GM23338 (cell line): ENCODE measurements around the gene RASSF1.

Source experiments
- EZH2 ChIP-seq: fragments of 200-600 bp; sonication (generic); IDR thresholded peaks from one replicate; pipeline ENCODE4 v1.8.0; 2017; ENCODE audit warnings: antibody characterized with exemption, mild to moderate bottlenecking, low read depth; ENCODE audit not compliant: unreplicated experiment
- EZH2phosphoT487 ChIP-seq: fragments of 200-600 bp; sonication (generic); IDR thresholded peaks from one replicate; pipeline ENCODE4 v1.8.1; 2018; ENCODE audit warnings: antibody characterized with exemption; ENCODE audit not compliant: unreplicated experiment
- JUNB ChIP-seq: IDR thresholded peaks from one replicate; pipeline ENCODE4 v1.6.1; 2016; ENCODE audit warnings: antibody characterized with exemption; ENCODE audit not compliant: unreplicated experiment
- NANOG ChIP-seq: IDR thresholded peaks from 2 replicates; pipeline ENCODE4 v1.6.1; 2016; ENCODE audit warnings: antibody characterized with exemption, borderline replicate concordance
- POLR2AphosphoS5 ChIP-seq: IDR thresholded peaks from 2 replicates; pipeline ENCODE4 v1.6.1; 2016; ENCODE audit warnings: antibody characterized with exemption, low read depth
- TF ChIP-seq, protein P1 (sequence below): IDR thresholded peaks from one replicate; pipeline ENCODE4 v1.6.1; 2018; ENCODE audit warnings: antibody characterized with exemption; ENCODE audit not compliant: unreplicated experiment
- TF ChIP-seq, protein P2 (sequence below), 2 experiments: fragments of 200-600 bp in 1 of 2; sonication (generic) in 1 of 2; conservative IDR thresholded peaks; 2 replicates each; pipeline versions ENCODE4 v1.5.1 to v1.6.1; 2016 to 2017; ENCODE audit warnings: antibody characterized with exemption in 2 of 2, low read depth in 2 of 2, mild to moderate bottlenecking in 2 of 2, moderate library complexity in 1 of 2

DNA sequence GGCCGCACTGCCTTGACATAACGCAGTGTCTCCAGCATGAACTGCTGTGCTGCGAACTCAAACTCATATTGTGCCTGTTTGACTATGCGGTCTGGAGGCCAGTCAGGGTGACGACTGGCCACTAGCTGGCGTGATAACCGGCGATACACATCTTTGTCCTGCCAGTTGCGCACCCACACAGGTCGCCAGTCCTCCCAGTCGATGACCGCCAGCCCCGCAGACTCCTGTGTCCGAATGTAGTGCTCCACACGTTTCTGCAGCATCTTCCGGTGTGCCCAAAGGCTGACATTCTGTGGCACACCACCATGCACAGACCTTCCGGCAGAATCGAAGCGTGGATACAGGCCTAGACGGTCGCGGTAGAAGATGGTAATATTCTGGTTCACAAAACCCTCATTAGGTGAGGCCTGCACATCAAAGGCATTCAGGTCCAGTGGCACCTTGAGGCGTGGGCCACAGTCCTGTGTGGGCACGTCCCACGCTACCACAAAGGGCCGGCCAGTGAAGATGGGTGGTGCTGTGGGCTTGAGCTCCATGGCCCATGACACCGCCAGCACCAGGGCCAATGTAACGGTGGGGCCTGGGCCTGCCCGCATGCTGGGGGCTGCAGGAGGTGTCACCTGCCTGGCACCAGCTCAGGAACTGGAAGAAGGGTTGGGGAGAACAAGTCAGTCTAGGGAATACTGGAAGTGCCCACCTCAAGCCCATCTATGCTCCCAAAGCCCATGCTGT is 20.6 kb downstream of the RASSF1 start:
- TF ChIP-seq, protein P1, sequence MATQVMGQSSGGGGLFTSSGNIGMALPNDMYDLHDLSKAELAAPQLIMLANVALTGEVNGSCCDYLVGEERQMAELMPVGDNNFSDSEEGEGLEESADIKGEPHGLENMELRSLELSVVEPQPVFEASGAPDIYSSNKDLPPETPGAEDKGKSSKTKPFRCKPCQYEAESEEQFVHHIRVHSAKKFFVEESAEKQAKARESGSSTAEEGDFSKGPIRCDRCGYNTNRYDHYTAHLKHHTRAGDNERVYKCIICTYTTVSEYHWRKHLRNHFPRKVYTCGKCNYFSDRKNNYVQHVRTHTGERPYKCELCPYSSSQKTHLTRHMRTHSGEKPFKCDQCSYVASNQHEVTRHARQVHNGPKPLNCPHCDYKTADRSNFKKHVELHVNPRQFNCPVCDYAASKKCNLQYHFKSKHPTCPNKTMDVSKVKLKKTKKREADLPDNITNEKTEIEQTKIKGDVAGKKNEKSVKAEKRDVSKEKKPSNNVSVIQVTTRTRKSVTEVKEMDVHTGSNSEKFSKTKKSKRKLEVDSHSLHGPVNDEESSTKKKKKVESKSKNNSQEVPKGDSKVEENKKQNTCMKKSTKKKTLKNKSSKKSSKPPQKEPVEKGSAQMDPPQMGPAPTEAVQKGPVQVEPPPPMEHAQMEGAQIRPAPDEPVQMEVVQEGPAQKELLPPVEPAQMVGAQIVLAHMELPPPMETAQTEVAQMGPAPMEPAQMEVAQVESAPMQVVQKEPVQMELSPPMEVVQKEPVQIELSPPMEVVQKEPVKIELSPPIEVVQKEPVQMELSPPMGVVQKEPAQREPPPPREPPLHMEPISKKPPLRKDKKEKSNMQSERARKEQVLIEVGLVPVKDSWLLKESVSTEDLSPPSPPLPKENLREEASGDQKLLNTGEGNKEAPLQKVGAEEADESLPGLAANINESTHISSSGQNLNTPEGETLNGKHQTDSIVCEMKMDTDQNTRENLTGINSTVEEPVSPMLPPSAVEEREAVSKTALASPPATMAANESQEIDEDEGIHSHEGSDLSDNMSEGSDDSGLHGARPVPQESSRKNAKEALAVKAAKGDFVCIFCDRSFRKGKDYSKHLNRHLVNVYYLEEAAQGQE = no peak
- TF ChIP-seq EZH2phosphoT487 (no peak), POLR2AphosphoS5 (no peak; the same call in 1 of the 2 replicates), EZH2 (no peak), NANOG (no peak), JUNB (no peak)
- TF ChIP-seq, protein P2, sequence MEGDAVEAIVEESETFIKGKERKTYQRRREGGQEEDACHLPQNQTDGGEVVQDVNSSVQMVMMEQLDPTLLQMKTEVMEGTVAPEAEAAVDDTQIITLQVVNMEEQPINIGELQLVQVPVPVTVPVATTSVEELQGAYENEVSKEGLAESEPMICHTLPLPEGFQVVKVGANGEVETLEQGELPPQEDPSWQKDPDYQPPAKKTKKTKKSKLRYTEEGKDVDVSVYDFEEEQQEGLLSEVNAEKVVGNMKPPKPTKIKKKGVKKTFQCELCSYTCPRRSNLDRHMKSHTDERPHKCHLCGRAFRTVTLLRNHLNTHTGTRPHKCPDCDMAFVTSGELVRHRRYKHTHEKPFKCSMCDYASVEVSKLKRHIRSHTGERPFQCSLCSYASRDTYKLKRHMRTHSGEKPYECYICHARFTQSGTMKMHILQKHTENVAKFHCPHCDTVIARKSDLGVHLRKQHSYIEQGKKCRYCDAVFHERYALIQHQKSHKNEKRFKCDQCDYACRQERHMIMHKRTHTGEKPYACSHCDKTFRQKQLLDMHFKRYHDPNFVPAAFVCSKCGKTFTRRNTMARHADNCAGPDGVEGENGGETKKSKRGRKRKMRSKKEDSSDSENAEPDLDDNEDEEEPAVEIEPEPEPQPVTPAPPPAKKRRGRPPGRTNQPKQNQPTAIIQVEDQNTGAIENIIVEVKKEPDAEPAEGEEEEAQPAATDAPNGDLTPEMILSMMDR (conservative IDR thresholded peaks at IDR 0.05; ENCODE audit: low read depth in 2 of 2) = peak in 1 of 2 experiments; percentile 27; a peak in 2 of 4 replicates
